K562 (cell line): ENCODE measurements around the gene RNF40. TPM values are rescaled to one million over a fixed set of nuclear protein-coding genes. Genes with fewer than 3 reads are reported as not detected.

Experiments
- ARID3A ChIP-seq: IDR thresholded peaks from 2 replicates; pipeline ENCODE4 v1.6.1; 2012; ENCODE audit warnings: low read depth, low read length, improper control_type of control experiment, borderline replicate concordance
- CREM ChIP-seq: IDR thresholded peaks from 2 replicates; pipeline ENCODE4 v1.6.1; 2014; ENCODE audit warnings: antibody characterized with exemption, low read depth
- DIDO1 ChIP-seq: fragments of 450-650 bp; IDR thresholded peaks from 2 replicates; pipeline ENCODE4 v1.6.1; 2016; ENCODE audit warnings: low read depth, missing biosample characterization, missing genetic modification characterization
- GTF2F1 ChIP-seq: IDR thresholded peaks from 2 replicates; pipeline ENCODE4 v1.6.1; 2011; ENCODE audit warnings: low read depth, low read length, improper control_type of control experiment
- LCOR ChIP-seq: sonication (generic); formaldehyde crosslinking; IDR thresholded peaks from 2 replicates; pipeline ENCODE4 v1.8.0; 2022; ENCODE audit warnings: mild to moderate bottlenecking, missing genetic modification reagents
- MAZ ChIP-seq, 2 experiments: fragments of 450-650 bp in 1 of 2; sonication (generic) in 1 of 2; formaldehyde crosslinking; IDR thresholded peaks in 1 of 2; conservative IDR thresholded peaks in 1 of 2; 2 replicates each; pipeline versions ENCODE4 v1.4.0 to v1.5.0; 2020; ENCODE audit warnings: mild to moderate bottlenecking in 1 of 2, missing genetic modification reagents in 1 of 2
- MTA1 ChIP-seq: fragments of 450-650 bp; IDR thresholded peaks from 2 replicates; pipeline ENCODE4 v1.6.1; 2017; ENCODE audit warnings: borderline replicate concordance
- NFYB ChIP-seq: IDR thresholded peaks from 2 replicates; pipeline ENCODE4 v1.6.1; 2011; ENCODE audit warnings: mild to moderate bottlenecking, moderate library complexity; ENCODE audit not compliant: insufficient read length; ENCODE audit errors: extremely low read depth
- RB1 ChIP-seq: fragments of 450-650 bp; IDR thresholded peaks from 2 replicates; pipeline ENCODE4 v1.6.1; 2017; ENCODE audit warnings: low read depth, mild to moderate bottlenecking
- XRCC5 ChIP-seq: fragments of 200-400 bp; formaldehyde crosslinking; IDR thresholded peaks from 2 replicates; pipeline ENCODE4 v1.6.1; 2017; ENCODE audit warnings: low read depth, mild to moderate bottlenecking, low read length
- YY1 ChIP-seq, 3 experiments: IDR thresholded peaks; 2 replicates each; pipeline ENCODE4 v1.6.1; 2011; ENCODE audit warnings: low read length in 2 of 3, mild to moderate bottlenecking in 2 of 3, moderate library complexity in 2 of 3, borderline replicate concordance in 1 of 3, control low read depth in 1 of 3, low read depth in 1 of 3; ENCODE audit not compliant: insufficient read depth in 3 of 3, insufficient replicate concordance in 2 of 3, control insufficient read depth in 1 of 3, insufficient read length in 1 of 3; ENCODE audit errors: extremely low read depth in 1 of 3
- ZBTB17 ChIP-seq: fragments of 450-650 bp; formaldehyde crosslinking; IDR thresholded peaks from 2 replicates; pipeline ENCODE4 v1.4.0; 2020; ENCODE audit warnings: mild to moderate bottlenecking
- ZNF184 ChIP-seq: sonication (generic); formaldehyde crosslinking; IDR thresholded peaks from 2 replicates; pipeline ENCODE4 v1.5.0; 2020; ENCODE audit warnings: missing genetic modification reagents
- ZNF511 ChIP-seq: sonication (generic); formaldehyde crosslinking; IDR thresholded peaks from 2 replicates; pipeline ENCODE4 v1.8.0; 2022; ENCODE audit warnings: mild to moderate bottlenecking, missing genetic modification reagents
- polyA plus RNA-seq, 8 experiments: library from polyadenylated mRNA; depleted of rRNA in 4 of 8; stranded (reverse) in 5 of 8; unstranded in 3 of 8; fragments of >200 nt; fragmentation: Nextera tagmentation in 2 of 8; fragmentation: Illumina TruSeq in 1 of 8; extraction: Ambion mirVana in 2 of 8; extraction: Trizol in 1 of 8; gene quantifications; 2 replicates each; pipeline versions ENCODE4 v1.2.1 to v1.2.3, GENCODE V29; 2011 to 2014; ENCODE audit warnings: inconsistent platforms in 1 of 8, missing spikeins in 1 of 8
- total RNA-seq, 7 experiments: library from RNA; depleted of rRNA in 6 of 7; stranded (reverse); fragments of >200 nt in 6 of 7; fragmentation: Illumina TruSeq in 2 of 7; extraction: Trizol in 2 of 7; gene quantifications; 2 replicates each; pipeline versions ENCODE4 v1.2.1 to v1.2.3, GENCODE V29; 2011 to 2021; ENCODE audit warnings: low replicate concordance in 1 of 7
- TF ChIP-seq, protein P1 (sequence below): fragments of 450-650 bp; formaldehyde crosslinking; IDR thresholded peaks from 2 replicates; pipeline ENCODE4 v1.4.0; 2020; ENCODE audit warnings: mild to moderate bottlenecking, moderate library complexity
- TF ChIP-seq, protein P2 (sequence below): sonication (generic); formaldehyde crosslinking; IDR thresholded peaks from 2 replicates; pipeline ENCODE4 v1.8.0; 2022; ENCODE audit warnings: missing genetic modification reagents, mild to moderate bottlenecking, moderate library complexity, borderline replicate concordance
- TF ChIP-seq, protein P3 (sequence below): fragments of 450-650 bp; IDR thresholded peaks from 2 replicates; pipeline ENCODE4 v1.6.1; 2016; ENCODE audit warnings: antibody characterized with exemption
- TF ChIP-seq, protein P4 (sequence below): sonication (generic); formaldehyde crosslinking; IDR thresholded peaks from 2 replicates; pipeline ENCODE4 v1.8.1; 2023; ENCODE audit warnings: mild to moderate bottlenecking, missing genetic modification reagents, moderate library complexity

RNF40 gene
- total and polyA plus RNA-seq, 9 of the 15 experiments (the other 6 are each of a cell fraction or from before 2014, with no cell fraction given), result 6.2 to 129 (median 81.5) TPM

GRCh38 chr16:30786936-30787612, 25.0 kb downstream of the RNF40 start, which contains the start of gene ZNF629 (continued):
- TF ChIP-seq, protein P1, sequence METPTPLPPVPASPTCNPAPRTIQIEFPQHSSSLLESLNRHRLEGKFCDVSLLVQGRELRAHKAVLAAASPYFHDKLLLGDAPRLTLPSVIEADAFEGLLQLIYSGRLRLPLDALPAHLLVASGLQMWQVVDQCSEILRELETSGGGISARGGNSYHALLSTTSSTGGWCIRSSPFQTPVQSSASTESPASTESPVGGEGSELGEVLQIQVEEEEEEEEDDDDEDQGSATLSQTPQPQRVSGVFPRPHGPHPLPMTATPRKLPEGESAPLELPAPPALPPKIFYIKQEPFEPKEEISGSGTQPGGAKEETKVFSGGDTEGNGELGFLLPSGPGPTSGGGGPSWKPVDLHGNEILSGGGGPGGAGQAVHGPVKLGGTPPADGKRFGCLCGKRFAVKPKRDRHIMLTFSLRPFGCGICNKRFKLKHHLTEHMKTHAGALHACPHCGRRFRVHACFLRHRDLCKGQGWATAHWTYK, result peak; percentile 51; the same call in 1 of the 2 replicates
- TF ChIP-seq ARID3A (no peak), NFYB (no peak), LCOR (peak; percentile 47; the same call in 1 of the 2 replicates), CREM (peak; percentile 54; the same call in 1 of the 2 replicates), ZNF511 (peak; percentile 78; the same call in 1 of the 2 replicates), YY1 (IDR thresholded peaks at IDR 0.05; ENCODE audit: borderline replicate concordance in 1 of 3, control insufficient read depth in 1 of 3, extremely low read depth in 1 of 3, insufficient read depth in 3 of 3, insufficient read length in 1 of 3, insufficient replicate concordance in 2 of 3, low read depth in 1 of 3, low read length in 2 of 3) (peak in 1 of 3 experiments; percentile 19), GTF2F1 (no peak), ZNF184 (no peak), DIDO1 (tag) (peak; percentile 62; the same call in 1 of the 2 replicates), MTA1 (peak; percentile 28; the same call in 1 of the 2 replicates), RB1 (peak; percentile 41; the same call in 1 of the 2 replicates), XRCC5 (peak; percentile 94), ZBTB17 (CRISPR knock-in tag) (0 out of 2 replicates have a peak, but pooled peaks have one; percentile 52), MAZ (CRISPR knock-in tag; conservative IDR thresholded peaks at IDR 0.05 in 1 of 2, IDR thresholded peaks at IDR 0.05 in 1 of 2) (peak; percentile 83 to 92)
- TF ChIP-seq, protein P2, sequence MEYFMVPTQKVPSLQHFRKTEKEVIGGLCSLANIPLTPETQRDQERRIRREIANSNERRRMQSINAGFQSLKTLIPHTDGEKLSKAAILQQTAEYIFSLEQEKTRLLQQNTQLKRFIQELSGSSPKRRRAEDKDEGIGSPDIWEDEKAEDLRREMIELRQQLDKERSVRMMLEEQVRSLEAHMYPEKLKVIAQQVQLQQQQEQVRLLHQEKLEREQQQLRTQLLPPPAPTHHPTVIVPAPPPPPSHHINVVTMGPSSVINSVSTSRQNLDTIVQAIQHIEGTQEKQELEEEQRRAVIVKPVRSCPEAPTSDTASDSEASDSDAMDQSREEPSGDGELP (CRISPR knock-in tag), result peak; percentile 47; the same call in 1 of the 2 replicates
- TF ChIP-seq, protein P3, sequence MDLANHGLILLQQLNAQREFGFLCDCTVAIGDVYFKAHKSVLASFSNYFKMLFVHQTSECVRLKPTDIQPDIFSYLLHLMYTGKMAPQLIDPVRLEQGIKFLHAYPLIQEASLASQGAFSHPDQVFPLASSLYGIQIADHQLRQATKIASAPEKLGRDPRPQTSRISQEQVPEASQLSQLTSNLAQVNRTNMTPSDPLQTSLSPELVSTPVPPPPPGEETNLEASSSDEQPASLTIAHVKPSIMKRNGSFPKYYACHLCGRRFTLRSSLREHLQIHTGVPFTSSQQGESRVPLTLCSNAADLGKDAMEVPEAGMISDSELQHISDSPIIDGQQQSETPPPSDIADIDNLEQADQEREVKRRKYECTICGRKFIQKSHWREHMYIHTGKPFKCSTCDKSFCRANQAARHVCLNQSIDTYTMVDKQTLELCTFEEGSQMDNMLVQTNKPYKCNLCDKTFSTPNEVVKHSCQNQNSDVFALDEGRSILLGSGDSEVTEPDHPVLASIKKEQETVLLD, result peak; percentile 62; the same call in 1 of the 2 replicates
- TF ChIP-seq, protein P4, sequence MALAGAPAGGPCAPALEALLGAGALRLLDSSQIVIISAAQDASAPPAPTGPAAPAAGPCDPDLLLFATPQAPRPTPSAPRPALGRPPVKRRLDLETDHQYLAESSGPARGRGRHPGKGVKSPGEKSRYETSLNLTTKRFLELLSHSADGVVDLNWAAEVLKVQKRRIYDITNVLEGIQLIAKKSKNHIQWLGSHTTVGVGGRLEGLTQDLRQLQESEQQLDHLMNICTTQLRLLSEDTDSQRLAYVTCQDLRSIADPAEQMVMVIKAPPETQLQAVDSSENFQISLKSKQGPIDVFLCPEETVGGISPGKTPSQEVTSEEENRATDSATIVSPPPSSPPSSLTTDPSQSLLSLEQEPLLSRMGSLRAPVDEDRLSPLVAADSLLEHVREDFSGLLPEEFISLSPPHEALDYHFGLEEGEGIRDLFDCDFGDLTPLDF, result no peak
